GM21390 (cell line): ENCODE measurements around the gene STK32C.
"Not testable (repeated sequence)": the region's sequence is repeated elsewhere in the genome, so short reads cannot be mapped to it uniquely, and the experiment has no call there.

ENCODE experiments used
- ATAC-seq: cut with Tn5 transposase; IDR thresholded peaks from one replicate; pipeline ENCODE4 v1.9.1; 2021; ENCODE audit not compliant: unreplicated experiment

The STK32C gene

GRCh38 chr10:132338876-132339275, 31.1 kb upstream of the STK32C start:
- ATAC-seq: no peak

GRCh38 chr10:132337854-132338253, 30.1 kb upstream of the STK32C start:
- not testable (repeated sequence) for ATAC-seq

- no peak for ATAC-seq
These were observed 29.2 kb upstream of the STK32C start for GRCh38 chr10:132336919-132337407.

- ATAC-seq: no peak
These were observed 28.5 kb upstream of the STK32C start for GRCh38 chr10:132336064-132336746.

- ATAC-seq: peak; percentile 55
These were observed 27.7 kb upstream of the STK32C start for GRCh38 chr10:132335189-132336063.

- no peak for ATAC-seq
These were observed 27.0 kb upstream of the STK32C start for GRCh38 chr10:132334631-132335188.

GRCh38 chr10:132333386-132333785, 25.6 kb upstream of the STK32C start:
- ATAC-seq: no peak

GRCh38 chr10:132332433-132332754, 24.6 kb upstream of the STK32C start:
- ATAC-seq: peak; percentile 38

GRCh38 chr10:132331601-132332432, 24.1 kb upstream of the STK32C start, which contains the start of gene LRRC27:
TSS of gene LRRC27 (plus strand) at chr10:132332193. CDS start at chr10:132333525, 1,332 bp downstream.
- peak; percentile 63 for ATAC-seq

GRCh38 chr10:132330486-132330833, 22.7 kb upstream of the STK32C start:
- ATAC-seq: no peak

GRCh38 chr10:132329565-132330485, 22.1 kb upstream of the STK32C start:
- ATAC-seq: no peak

- no peak for ATAC-seq
These were observed 21.0 kb upstream of the STK32C start for GRCh38 chr10:132328738-132329137.

- no peak for ATAC-seq
These were observed 20.4 kb upstream of the STK32C start for GRCh38 chr10:132328106-132328505.

- ATAC-seq: no peak
These were observed 19.2 kb upstream of the STK32C start for GRCh38 chr10:132326925-132327324.

- ATAC-seq: no peak
These were observed 18.7 kb upstream of the STK32C start for GRCh38 chr10:132326344-132326889.

GRCh38 chr10:132324186-132324585, 16.4 kb upstream of the STK32C start:
- no peak for ATAC-seq

GRCh38 chr10:132322586-132323048, 14.9 kb upstream of the STK32C start:
- no peak for ATAC-seq

GRCh38 chr10:132321726-132322125, 14.0 kb upstream of the STK32C start:
- no peak for ATAC-seq

GRCh38 chr10:132320654-132321469, 13.1 kb upstream of the STK32C start:
- ATAC-seq: no peak
